Upper lobe of left lung (tissue), 4 donors: Measurements from ENCODE around the gene SEC62.
A peak's percentile ranks its signal among the peaks of the same experiment; 100 is the strongest.

Experiments used
- EP300 ChIP-seq, 4 donors: sonication (generic); formaldehyde crosslinking; IDR thresholded peaks; one replicate each; pipeline ENCODE4 v1.5.1; 2017; ENCODE audit warnings: antibody characterized with exemption in 4 of 4, control low read depth in 2 of 4
- POLR2AphosphoS5 ChIP-seq, 2 donors: sonication (generic); formaldehyde crosslinking; IDR thresholded peaks; one replicate each; pipeline ENCODE4 v1.5.1; 2017; ENCODE audit warnings: antibody characterized with exemption in 2 of 2
- TF ChIP-seq, protein P1 (sequence below), 6 experiments: fragments of 450-650 bp in 4 of 6; fragments of 200-600 bp in 2 of 6; sonication (generic) in 2 of 6; IDR thresholded peaks; one replicate each; pipeline ENCODE4 v1.5.1; 2016 to 2019; ENCODE audit warnings: antibody characterized with exemption in 6 of 6

DNA sequence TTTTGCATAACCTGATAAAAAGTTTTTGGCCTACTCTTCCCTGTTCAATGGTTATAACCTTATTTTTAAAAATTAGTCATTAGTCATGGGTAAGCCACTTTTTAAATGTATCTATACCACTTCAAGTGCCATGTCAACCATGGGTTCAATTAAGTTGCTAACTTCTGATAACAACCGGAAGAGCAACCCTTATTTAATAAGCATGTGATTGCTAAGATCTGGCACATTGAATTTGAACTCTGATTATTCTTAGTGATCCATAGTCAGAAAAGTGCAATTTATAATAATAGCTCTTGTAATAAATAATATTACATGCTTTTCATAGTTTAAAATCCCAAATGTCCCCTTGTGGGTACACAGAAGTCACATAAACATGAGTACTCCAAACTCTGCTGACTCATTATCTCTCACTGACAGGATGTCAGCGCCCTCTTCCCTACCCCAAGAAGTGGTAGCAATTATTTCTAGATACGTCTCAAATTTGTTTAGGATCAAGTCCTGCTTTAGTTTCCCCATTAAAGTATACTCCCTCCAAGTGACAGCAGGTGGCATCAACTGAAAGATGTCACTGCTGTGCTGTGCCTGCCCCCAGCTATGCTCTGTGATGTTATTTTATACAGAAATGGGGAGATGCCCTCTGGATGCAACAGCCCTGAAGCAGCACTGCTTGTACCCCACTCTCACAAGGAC lies 36.6 kb upstream of the SEC62 start:
- TF ChIP-seq, protein P1, sequence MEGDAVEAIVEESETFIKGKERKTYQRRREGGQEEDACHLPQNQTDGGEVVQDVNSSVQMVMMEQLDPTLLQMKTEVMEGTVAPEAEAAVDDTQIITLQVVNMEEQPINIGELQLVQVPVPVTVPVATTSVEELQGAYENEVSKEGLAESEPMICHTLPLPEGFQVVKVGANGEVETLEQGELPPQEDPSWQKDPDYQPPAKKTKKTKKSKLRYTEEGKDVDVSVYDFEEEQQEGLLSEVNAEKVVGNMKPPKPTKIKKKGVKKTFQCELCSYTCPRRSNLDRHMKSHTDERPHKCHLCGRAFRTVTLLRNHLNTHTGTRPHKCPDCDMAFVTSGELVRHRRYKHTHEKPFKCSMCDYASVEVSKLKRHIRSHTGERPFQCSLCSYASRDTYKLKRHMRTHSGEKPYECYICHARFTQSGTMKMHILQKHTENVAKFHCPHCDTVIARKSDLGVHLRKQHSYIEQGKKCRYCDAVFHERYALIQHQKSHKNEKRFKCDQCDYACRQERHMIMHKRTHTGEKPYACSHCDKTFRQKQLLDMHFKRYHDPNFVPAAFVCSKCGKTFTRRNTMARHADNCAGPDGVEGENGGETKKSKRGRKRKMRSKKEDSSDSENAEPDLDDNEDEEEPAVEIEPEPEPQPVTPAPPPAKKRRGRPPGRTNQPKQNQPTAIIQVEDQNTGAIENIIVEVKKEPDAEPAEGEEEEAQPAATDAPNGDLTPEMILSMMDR (IDR thresholded peaks at IDR 0.05) = peak in 1 of 6 experiments; percentile 11
- TF ChIP-seq EP300 (IDR thresholded peaks at IDR 0.05) (no peak), POLR2AphosphoS5 (IDR thresholded peaks at IDR 0.05) (no peak)
